Panc1 (cell line): ENCODE measurements around the gene CFAP206. TPM values are rescaled to one million over a fixed set of nuclear protein-coding genes. Genes with fewer than 3 reads are reported as not detected.

Experiments
- ATAC-seq: fragments of 200-7000 bp; cut with Tn5 transposase; 2 replicates; pipeline ENCODE4 v1.9.1; 2020; ENCODE audit warnings: mild to moderate bottlenecking, moderate library complexity
- BruUV-seq: library from RNA; stranded (reverse); fragments of 400-500 nt; replicated peaks from 2 replicates; lab custom pipeline; 2021; lab: Mats Ljungman, UMichigan
- CTCF ChIA-PET: fragments of 300-600 bp; sonication (Branson Sonifier 250); formaldehyde crosslinking; loops from one replicate; lab custom pipeline; 2022; ENCODE audit warnings: antibody characterized with exemption; lab: Charles Lee
- POLR2A ChIA-PET: fragments of 300-600 bp; sonication (Branson Sonifier 250); formaldehyde crosslinking; loops from one replicate; lab custom pipeline; 2022; ENCODE audit warnings: antibody characterized with exemption; lab: Charles Lee
- DNase-seq: peaks from one replicate; pipeline ENCODE4 v3.0.0-alpha.2; 2010; ENCODE audit warnings: low read depth, low spot score
- H3K27ac ChIP-seq: 2 replicates; pipeline ENCODE4 v1.5.1; 2011; ENCODE audit warnings: mild to moderate bottlenecking, low read length, inconsistent platforms
- H3K27me3 ChIP-seq: fragments of 200-500 bp; sonication (Bioruptor generic); 2 replicates; pipeline ENCODE4 v1.6.0; 2014; ENCODE audit warnings: low read length, inconsistent platforms; ENCODE audit not compliant: control insufficient read depth, insufficient read depth
- H3K36me3 ChIP-seq: fragments of 200-500 bp; sonication (Bioruptor generic); 2 replicates; pipeline ENCODE4 v1.5.1; 2014; ENCODE audit warnings: inconsistent platforms, mild to moderate bottlenecking, low read length, moderate library complexity; ENCODE audit not compliant: control insufficient read depth, insufficient read depth
- H3K4me1 ChIP-seq: 2 replicates; pipeline ENCODE4 v1.5.1; 2011; ENCODE audit warnings: inconsistent platforms, mild to moderate bottlenecking, low read length, moderate library complexity; ENCODE audit not compliant: control insufficient read depth, insufficient read depth
- H3K4me3 ChIP-seq, 2 experiments: 2 replicates each; pipeline ENCODE4 v1.5.1; 2011 to 2012; ENCODE audit warnings: low read depth in 2 of 2, low read length in 2 of 2, mild to moderate bottlenecking in 2 of 2, inconsistent platforms in 1 of 2, moderate library complexity in 1 of 2
- H3K9me3 ChIP-seq: fragments of 200-500 bp; sonication (Bioruptor generic); 2 replicates; pipeline ENCODE4 v1.5.1; 2014; ENCODE audit warnings: low read depth, mild to moderate bottlenecking, inconsistent platforms, low read length, moderate library complexity; ENCODE audit not compliant: control insufficient read depth, insufficient read depth
- POLR2AphosphoS5 ChIP-seq: IDR thresholded peaks from 2 replicates; pipeline ENCODE4 v1.6.1; 2012; ENCODE audit warnings: mild to moderate bottlenecking, low read depth, low read length, moderate library complexity
- SIN3A ChIP-seq: IDR thresholded peaks from 2 replicates; pipeline ENCODE4 v1.6.1; 2012; ENCODE audit warnings: low read depth, mild to moderate bottlenecking, low read length, moderate library complexity, borderline replicate concordance; ENCODE audit not compliant: insufficient read depth
- TCF7L2 ChIP-seq: IDR thresholded peaks from 2 replicates; pipeline ENCODE4 v1.6.1; 2011; ENCODE audit warnings: mild to moderate bottlenecking, low read depth, low read length, inconsistent platforms
- in situ Hi-C: cut with HindIII; loops from 2 replicates; pipeline ENCODE4 v1.10.0; 2016; ENCODE audit warnings: low sequenced_read_pairs, low pct_unique_long_range_greater_than_20kb
- intact Hi-C: fragments of 100-400 bp; cut with micrococcal nuclease; formaldehyde crosslinking; loops from one replicate; pipeline ENCODE4 v1.10.0; 2022; ENCODE audit not compliant: unreplicated experiment
- total RNA-seq: library from RNA; stranded (reverse); gene quantifications from one replicate; pipeline ENCODE4 v1.2.1, GENCODE V29; 2021; ENCODE audit not compliant: unreplicated experiment
- TF ChIP-seq, protein P1 (sequence below): fragments of 450-650 bp; IDR thresholded peaks from 2 replicates; pipeline ENCODE4 v1.5.1; 2017; ENCODE audit warnings: mild to moderate bottlenecking
- TF ChIP-seq, protein P2 (sequence below), 2 experiments: IDR thresholded peaks; 2 replicates each; pipeline ENCODE4 v1.6.1; 2011 to 2012; ENCODE audit warnings: low read depth in 2 of 2, control low read depth in 1 of 2, low read length in 1 of 2, mild to moderate bottlenecking in 1 of 2, moderate library complexity in 1 of 2; ENCODE audit not compliant: insufficient read depth in 1 of 2

CFAP206 gene
- total RNA-seq, 1 experiment from 2014 or later = 2.4 TPM

DNA sequence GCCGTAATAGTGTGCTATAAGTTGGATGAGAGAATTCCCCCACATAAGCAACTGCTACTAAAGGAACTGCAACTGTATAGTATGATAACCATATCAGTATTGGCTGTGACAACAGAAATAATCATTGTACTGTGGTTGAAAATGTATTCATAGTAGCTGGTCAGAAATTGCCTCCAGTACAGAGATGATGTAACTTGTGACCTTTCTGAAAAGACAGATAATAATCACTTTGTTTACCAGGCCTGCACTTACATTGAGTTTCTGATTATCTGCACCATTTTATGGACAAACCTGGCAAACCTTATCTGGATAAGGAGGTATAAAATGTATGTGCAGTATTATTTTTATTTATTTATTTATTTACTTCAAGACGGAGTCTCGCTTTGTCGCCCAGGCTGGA, 19.0 kb downstream of the CFAP206 start:
- no TSS peak for BruUV-seq
- no peaks in the 10 kb centered on the region for H3K4me1 ChIP-seq
- no peaks in the 10 kb centered on the region for H3K9me3 ChIP-seq
- TF ChIP-seq, protein P1, sequence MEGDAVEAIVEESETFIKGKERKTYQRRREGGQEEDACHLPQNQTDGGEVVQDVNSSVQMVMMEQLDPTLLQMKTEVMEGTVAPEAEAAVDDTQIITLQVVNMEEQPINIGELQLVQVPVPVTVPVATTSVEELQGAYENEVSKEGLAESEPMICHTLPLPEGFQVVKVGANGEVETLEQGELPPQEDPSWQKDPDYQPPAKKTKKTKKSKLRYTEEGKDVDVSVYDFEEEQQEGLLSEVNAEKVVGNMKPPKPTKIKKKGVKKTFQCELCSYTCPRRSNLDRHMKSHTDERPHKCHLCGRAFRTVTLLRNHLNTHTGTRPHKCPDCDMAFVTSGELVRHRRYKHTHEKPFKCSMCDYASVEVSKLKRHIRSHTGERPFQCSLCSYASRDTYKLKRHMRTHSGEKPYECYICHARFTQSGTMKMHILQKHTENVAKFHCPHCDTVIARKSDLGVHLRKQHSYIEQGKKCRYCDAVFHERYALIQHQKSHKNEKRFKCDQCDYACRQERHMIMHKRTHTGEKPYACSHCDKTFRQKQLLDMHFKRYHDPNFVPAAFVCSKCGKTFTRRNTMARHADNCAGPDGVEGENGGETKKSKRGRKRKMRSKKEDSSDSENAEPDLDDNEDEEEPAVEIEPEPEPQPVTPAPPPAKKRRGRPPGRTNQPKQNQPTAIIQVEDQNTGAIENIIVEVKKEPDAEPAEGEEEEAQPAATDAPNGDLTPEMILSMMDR = no peak
- TF ChIP-seq, protein P2, sequence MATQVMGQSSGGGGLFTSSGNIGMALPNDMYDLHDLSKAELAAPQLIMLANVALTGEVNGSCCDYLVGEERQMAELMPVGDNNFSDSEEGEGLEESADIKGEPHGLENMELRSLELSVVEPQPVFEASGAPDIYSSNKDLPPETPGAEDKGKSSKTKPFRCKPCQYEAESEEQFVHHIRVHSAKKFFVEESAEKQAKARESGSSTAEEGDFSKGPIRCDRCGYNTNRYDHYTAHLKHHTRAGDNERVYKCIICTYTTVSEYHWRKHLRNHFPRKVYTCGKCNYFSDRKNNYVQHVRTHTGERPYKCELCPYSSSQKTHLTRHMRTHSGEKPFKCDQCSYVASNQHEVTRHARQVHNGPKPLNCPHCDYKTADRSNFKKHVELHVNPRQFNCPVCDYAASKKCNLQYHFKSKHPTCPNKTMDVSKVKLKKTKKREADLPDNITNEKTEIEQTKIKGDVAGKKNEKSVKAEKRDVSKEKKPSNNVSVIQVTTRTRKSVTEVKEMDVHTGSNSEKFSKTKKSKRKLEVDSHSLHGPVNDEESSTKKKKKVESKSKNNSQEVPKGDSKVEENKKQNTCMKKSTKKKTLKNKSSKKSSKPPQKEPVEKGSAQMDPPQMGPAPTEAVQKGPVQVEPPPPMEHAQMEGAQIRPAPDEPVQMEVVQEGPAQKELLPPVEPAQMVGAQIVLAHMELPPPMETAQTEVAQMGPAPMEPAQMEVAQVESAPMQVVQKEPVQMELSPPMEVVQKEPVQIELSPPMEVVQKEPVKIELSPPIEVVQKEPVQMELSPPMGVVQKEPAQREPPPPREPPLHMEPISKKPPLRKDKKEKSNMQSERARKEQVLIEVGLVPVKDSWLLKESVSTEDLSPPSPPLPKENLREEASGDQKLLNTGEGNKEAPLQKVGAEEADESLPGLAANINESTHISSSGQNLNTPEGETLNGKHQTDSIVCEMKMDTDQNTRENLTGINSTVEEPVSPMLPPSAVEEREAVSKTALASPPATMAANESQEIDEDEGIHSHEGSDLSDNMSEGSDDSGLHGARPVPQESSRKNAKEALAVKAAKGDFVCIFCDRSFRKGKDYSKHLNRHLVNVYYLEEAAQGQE (IDR thresholded peaks at IDR 0.05; ENCODE audit: insufficient read depth in 1 of 2, low read depth in 2 of 2, low read length in 1 of 2) = no peak
- TF ChIP-seq SIN3A (no peak), POLR2AphosphoS5 (no peak), TCF7L2 (no peak)
- no peak overlapping the region for H3K4me3 ChIP-seq
- intact Hi-C loops (no loop called here), in situ Hi-C loops (no loop called here)
- no peaks in the 10 kb centered on the region for H3K27me3 ChIP-seq
- CTCF ChIA-PET = no interaction called here
- POLR2A ChIA-PET = no interaction called here
- H3K36me3 ChIP-seq = no peaks in the 10 kb centered on the region
- no peak for ATAC-seq
- no peak overlapping the region for H3K27ac ChIP-seq
- no peak for DNase-seq

DNA sequence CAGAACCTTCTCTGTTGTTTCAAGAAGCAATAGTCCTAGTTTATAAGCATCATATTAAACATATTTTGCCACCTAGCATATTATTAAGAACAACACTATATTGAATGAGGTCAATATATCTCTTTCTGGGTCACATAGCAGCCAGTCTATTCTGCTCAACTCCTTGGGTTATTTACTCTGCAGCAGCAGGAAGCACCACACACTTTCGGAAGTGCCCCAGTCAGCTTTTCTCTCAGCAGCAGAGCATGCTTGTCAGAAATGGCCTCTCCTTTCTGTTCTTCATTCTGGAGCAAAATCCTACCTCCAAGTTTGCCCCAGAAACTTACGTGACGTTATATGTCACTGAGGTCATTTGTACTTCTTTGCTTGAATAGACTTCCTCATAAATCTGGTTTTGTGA, 22.7 kb downstream of the CFAP206 start:
- Histone ChIP-seq H3K27me3 (no peaks in the 10 kb centered on the region), H3K27ac (no peak overlapping the region), H3K36me3 (no peaks in the 10 kb centered on the region), H3K9me3 (no peaks in the 10 kb centered on the region), H3K4me1 (no peaks in the 10 kb centered on the region), H3K4me3 (no peak overlapping the region)
- intact Hi-C loops = no loop called here
- in situ Hi-C loops = no loop called here
- ChIA-PET CTCF (no interaction called here), POLR2A (no interaction called here)
- TF ChIP-seq SIN3A = no peak
- TF ChIP-seq, protein P1 = no peak
- TF ChIP-seq, protein P2 (IDR thresholded peaks at IDR 0.05; ENCODE audit: insufficient read depth in 1 of 2, low read depth in 2 of 2, low read length in 1 of 2) = no peak
- TF ChIP-seq POLR2AphosphoS5 = no peak
- TF ChIP-seq TCF7L2 = no peak
- ATAC-seq (no peak), DNase-seq (no peak)
- BruUV-seq = no TSS peak
